Mucosa of descending colon (tissue), 3 donors: ENCODE data around the gene NKD2. TPM values are rescaled to one million over a fixed set of nuclear protein-coding genes. Genes with fewer than 3 reads are reported as not detected.

Experiments used
- ATAC-seq: fragments of 200-7000 bp; cut with Tn5 transposase; one replicate; pipeline ENCODE4 v1.9.1; 2020; ENCODE audit warnings: mild to moderate bottlenecking, moderate library complexity
- DNase-seq, 3 donors: peaks; one replicate each; pipeline ENCODE4 v3.0.0-alpha.2; 2020
- H3K36me3 ChIP-seq: fragments of 200-600 bp; one replicate; pipeline ENCODE4 v1.8.0; 2021; ENCODE audit warnings: low read depth, mild to moderate bottlenecking
- H3K4me1 ChIP-seq: fragments of 200-600 bp; one replicate; pipeline ENCODE4 v1.8.0; 2021; ENCODE audit warnings: low read depth, mild to moderate bottlenecking
- H3K4me3 ChIP-seq: fragments of 200-600 bp; one replicate; pipeline ENCODE4 v1.8.0; 2021; ENCODE audit warnings: mild to moderate bottlenecking
- H3K9me3 ChIP-seq: fragments of 200-600 bp; one replicate; pipeline ENCODE4 v1.8.0; 2021; ENCODE audit warnings: mild to moderate bottlenecking
- CTCF ChIP-seq: fragments of 200-600 bp; IDR thresholded peaks from one replicate; pipeline ENCODE4 v1.8.0; 2022; ENCODE audit warnings: antibody characterized with exemption, mild to moderate bottlenecking
- intact Hi-C, 2 donors: fragments of 100-400 bp; cut with DNase I in 1 of 2; cut with micrococcal nuclease in 1 of 2; formaldehyde crosslinking; loops; one replicate each; pipeline versions ENCODE4 v1.11.0 to v1.11.1; 2022; cut with DNase I, micrococcal nuclease
- total RNA-seq, 3 donors: library from RNA; stranded (reverse); fragmentation: NEBNext Ultra II Directional in 2 of 3; extraction: Animal tissue kit (Norgen Biotek cat#: 25700) in 2 of 3; gene quantifications; one replicate each; pipeline versions ENCODE4 v1.2.1 to v1.2.4, GENCODE V29; 2021 to 2023
- donor health status: DM: no; HTN: no; CAD: no; lungs with moderate emphysema.
- donor health status: DM: no; HTN: no; CAD: no.
- donor health status: DM: no; HTN: yes; CAD: no.

The NKD2 gene
- total RNA-seq, 3 donors from 2014 or later: 0.93 to 3.7 (median 2.1) TPM

- H3K4me3 ChIP-seq: no peak overlapping the region
- peaks cover 6% of the 10 kb centered on the region for H3K4me1 ChIP-seq
- TF ChIP-seq CTCF: no peak
- ATAC-seq (no peak), DNase-seq (peak in 1 of 3 donors; percentile 37)
- no peaks in the 10 kb centered on the region for H3K36me3 ChIP-seq
- intact Hi-C loops: no loop called here
- no peaks in the 10 kb centered on the region for H3K9me3 ChIP-seq
Observed at GRCh38 chr5:961711-962240, 46.8 kb upstream of the NKD2 start.

- no peaks in the 10 kb centered on the region for H3K36me3 ChIP-seq
- intact Hi-C loops: no loop called here
- ATAC-seq (no peak), DNase-seq (peak in 1 of 3 donors; percentile 31)
- TF ChIP-seq CTCF: no peak
- H3K4me1 ChIP-seq: peaks cover 5% of the 10 kb centered on the region
- no peaks in the 10 kb centered on the region for H3K9me3 ChIP-seq
- H3K4me3 ChIP-seq: no peak overlapping the region
Observed at GRCh38 chr5:962386-962785, 46.2 kb upstream of the NKD2 start.

- intact Hi-C loops: no loop called here
- H3K9me3 ChIP-seq: no peaks in the 10 kb centered on the region
- ATAC-seq: no peak
- peaks cover under 1% of the 10 kb centered on the region for H3K4me1 ChIP-seq
- H3K36me3 ChIP-seq: no peaks in the 10 kb centered on the region
- H3K4me3 ChIP-seq: no peak overlapping the region
- TF ChIP-seq CTCF: no peak
- no peak for DNase-seq
Observed at GRCh38 chr5:962801-963200, 45.8 kb upstream of the NKD2 start.

GRCh38 chr5:963310-963672, 45.3 kb upstream of the NKD2 start:
- intact Hi-C loops: no loop called here
- TF ChIP-seq CTCF: no peak
- peak in 1 of 3 donors; percentile 22 for DNase-seq
- ATAC-seq: no peak
- Histone ChIP-seq H3K4me3 (no peak overlapping the region), H3K9me3 (no peaks in the 10 kb centered on the region), H3K4me1 (no peaks in the 10 kb centered on the region), H3K36me3 (no peaks in the 10 kb centered on the region)

- H3K9me3 ChIP-seq: no peaks in the 10 kb centered on the region
- no peak for TF ChIP-seq CTCF
- ATAC-seq (peak; percentile 47), DNase-seq (peak in 1 of 3 donors; percentile 48)
- H3K4me3 ChIP-seq: no peak overlapping the region
- H3K36me3 ChIP-seq: no peaks in the 10 kb centered on the region
- no peaks in the 10 kb centered on the region for H3K4me1 ChIP-seq
- intact Hi-C loops: no loop called here
Observed at GRCh38 chr5:963673-964531, 44.7 kb upstream of the NKD2 start.
